Stimulated activated CD8-positive, alpha-beta memory T cell treated with anti-CD3 and anti-CD28 coated beads, Interleukin-15, amount 100 ng/mL, for 48 hours (primary cell): Measurements from ENCODE around the gene NFIB.

Experiments
- DNase-seq, 2 donors: peaks; one replicate each; pipeline ENCODE4 v3.0.0-alpha.2; 2020; ENCODE audit warnings: low read depth in 2 of 2

NFIB gene

GRCh38 chr9:14306672-14307660 is 7.0 kb downstream of the NFIB start:
- no peak for DNase-seq

- no peak for DNase-seq
Observed at GRCh38 chr9:14306188-14306587, 7.8 kb downstream of the NFIB start.

- DNase-seq, result no peak
Observed at GRCh38 chr9:14304259-14304658, 9.7 kb downstream of the NFIB start.

- DNase-seq, result no peak
Observed at GRCh38 chr9:14303521-14303920, 10.4 kb downstream of the NFIB start.

- no peak for DNase-seq
Observed at GRCh38 chr9:14303100-14303499, 10.8 kb downstream of the NFIB start.

GRCh38 chr9:14302405-14302804 is 11.5 kb downstream of the NFIB start:
- DNase-seq, result no peak

- DNase-seq, result no peak
Observed at GRCh38 chr9:14301583-14302021, 12.3 kb downstream of the NFIB start.

GRCh38 chr9:14301006-14301405 is 12.9 kb downstream of the NFIB start:
- DNase-seq, result no peak

GRCh38 chr9:14300588-14300987 is 13.4 kb downstream of the NFIB start:
- no peak for DNase-seq

- DNase-seq, result no peak
Observed at GRCh38 chr9:14300040-14300439, 13.9 kb downstream of the NFIB start.

GRCh38 chr9:14298601-14299022 is 15.3 kb downstream of the NFIB start:
- no peak for DNase-seq

- no peak for DNase-seq
Observed at GRCh38 chr9:14296495-14297113, 17.3 kb downstream of the NFIB start.

GRCh38 chr9:14294659-14295058 is 19.3 kb downstream of the NFIB start:
- DNase-seq, result no peak

- DNase-seq, result no peak
Observed at GRCh38 chr9:14293801-14294200, 20.1 kb downstream of the NFIB start.

GRCh38 chr9:14292181-14292739 is 21.7 kb downstream of the NFIB start:
- no peak for DNase-seq

GRCh38 chr9:14289916-14290315 is 24.0 kb downstream of the NFIB start:
- no peak for DNase-seq

- no peak for DNase-seq
Observed at GRCh38 chr9:14288433-14288832, 25.5 kb downstream of the NFIB start.

- DNase-seq, result no peak
Observed at GRCh38 chr9:14286121-14286520, 27.8 kb downstream of the NFIB start.

GRCh38 chr9:14283276-14283675 is 30.7 kb downstream of the NFIB start:
- DNase-seq, result no peak

- no peak for DNase-seq
Observed at GRCh38 chr9:14281876-14282275, 32.1 kb downstream of the NFIB start.

- DNase-seq, result no peak
Observed at GRCh38 chr9:14281136-14281795, 32.7 kb downstream of the NFIB start.

GRCh38 chr9:14279671-14280070 is 34.3 kb downstream of the NFIB start:
- DNase-seq, result no peak
